Endothelial cell of hepatic sinusoid (primary cell): ENCODE results near the gene KIRREL3.

Experiments
- in situ Hi-C: cut with HindIII; loops from 2 replicates; pipeline ENCODE4 v1.10.0; 2017; ENCODE audit warnings: low sequenced_read_pairs

The KIRREL3 gene

DNA sequence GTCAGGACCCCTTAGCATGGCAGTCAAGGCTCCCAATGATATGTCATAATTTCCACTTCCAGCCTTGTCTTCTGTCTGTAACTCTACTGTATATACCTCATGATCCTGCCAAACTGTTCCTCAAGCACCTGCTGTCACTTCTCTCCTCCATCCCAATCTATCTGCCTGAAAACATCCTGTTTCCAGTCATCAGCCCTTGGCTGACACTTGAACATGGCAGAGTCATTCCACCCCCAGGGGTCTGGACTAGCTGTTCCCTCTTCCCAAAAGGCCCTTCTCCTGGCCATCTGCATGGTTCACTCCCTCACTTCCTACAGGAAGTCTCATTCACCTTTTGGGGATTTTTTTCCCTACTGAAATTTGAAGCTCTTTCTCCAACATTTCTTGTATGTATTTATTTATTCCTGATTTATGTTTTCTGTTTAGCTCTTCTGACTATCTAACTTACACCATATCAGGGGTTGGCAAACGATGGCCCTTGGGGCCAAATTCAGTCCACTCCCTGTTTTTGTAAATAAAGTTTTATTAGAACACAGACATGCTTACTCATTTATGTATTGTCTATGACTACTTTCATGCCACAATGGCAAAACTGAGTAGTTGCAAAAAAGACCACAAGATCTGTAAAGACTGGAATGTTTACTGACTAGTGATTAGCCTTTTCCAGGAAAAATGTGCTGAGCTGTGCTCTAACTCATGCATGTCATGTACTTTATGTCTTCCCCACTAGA is 278.4 kb downstream of the KIRREL3 start:
- in situ Hi-C loops = no loop called here

DNA sequence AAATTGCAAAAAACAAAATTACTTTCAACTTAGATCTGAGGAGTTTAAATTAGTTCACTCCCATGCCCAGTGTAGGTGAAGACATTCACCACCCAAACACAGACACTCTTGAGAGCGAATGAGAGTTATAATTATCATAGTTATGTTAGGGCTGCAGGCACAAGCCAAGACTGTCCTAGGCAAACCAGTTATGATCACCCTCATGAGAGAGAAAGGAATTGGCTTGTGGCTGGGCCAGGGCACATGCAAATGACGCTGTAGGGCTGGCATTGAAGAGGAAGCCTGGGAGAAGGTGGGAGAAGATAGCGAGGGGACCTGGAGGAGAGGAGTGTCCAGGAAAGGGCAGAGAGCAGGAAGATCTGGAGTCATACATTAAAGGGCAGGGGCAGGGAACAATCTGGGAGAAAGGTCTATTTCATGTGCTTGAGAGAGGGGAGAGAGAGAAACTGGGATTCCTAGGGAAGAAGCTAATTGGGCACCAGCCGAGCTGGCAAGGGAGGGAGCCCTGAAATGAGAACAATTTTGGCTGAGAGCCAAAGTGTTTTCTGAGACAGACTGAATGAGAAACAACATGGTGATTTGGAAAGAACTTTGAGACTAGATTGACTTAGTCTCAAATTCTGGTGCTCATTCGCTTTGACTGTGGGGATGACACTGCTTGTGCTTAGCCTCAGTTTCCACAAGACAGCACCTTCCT is 279.9 kb downstream of the KIRREL3 start:
- in situ Hi-C loops = no loop called here

DNA sequence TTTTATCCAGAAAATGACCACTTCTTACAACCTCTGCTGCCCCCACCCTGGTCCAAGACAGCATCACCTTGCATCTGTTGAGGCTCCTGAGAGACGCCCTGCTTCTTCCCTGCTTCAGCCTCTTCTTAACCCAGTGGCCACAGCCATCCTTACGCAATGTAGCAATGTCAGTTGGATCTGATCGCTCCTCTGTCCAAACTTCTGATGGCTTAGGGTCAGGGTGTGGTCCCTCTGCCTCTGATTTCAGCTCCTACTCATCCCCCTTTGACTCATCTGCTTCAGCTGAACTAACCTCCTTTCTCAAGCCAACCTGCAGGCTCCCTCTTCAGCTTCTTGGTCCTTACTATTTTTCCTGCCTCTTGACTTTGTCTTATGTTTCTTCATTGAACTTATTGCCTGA is 280.8 kb downstream of the KIRREL3 start:
- in situ Hi-C loops = no loop called here

DNA sequence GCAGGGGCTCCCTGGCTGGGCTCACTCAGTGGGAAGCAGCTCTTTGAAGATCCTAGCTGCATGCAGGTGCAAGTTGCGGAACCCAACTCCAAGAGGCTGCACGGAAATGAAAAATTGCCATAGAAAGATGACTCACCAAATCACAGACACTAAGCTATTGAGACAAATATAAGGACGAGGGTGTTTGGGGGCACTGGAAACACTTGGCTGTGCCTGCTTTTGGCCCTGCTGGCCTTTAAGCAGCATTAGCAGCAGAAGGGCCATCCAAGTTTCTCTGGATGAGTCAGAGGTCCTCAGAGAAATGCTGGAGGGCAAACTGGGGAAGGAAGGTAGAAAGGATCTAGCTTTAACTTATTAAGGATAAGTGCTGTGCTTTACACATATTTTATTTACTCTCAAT is 282.3 kb downstream of the KIRREL3 start:
- in situ Hi-C loops = no loop called here

DNA sequence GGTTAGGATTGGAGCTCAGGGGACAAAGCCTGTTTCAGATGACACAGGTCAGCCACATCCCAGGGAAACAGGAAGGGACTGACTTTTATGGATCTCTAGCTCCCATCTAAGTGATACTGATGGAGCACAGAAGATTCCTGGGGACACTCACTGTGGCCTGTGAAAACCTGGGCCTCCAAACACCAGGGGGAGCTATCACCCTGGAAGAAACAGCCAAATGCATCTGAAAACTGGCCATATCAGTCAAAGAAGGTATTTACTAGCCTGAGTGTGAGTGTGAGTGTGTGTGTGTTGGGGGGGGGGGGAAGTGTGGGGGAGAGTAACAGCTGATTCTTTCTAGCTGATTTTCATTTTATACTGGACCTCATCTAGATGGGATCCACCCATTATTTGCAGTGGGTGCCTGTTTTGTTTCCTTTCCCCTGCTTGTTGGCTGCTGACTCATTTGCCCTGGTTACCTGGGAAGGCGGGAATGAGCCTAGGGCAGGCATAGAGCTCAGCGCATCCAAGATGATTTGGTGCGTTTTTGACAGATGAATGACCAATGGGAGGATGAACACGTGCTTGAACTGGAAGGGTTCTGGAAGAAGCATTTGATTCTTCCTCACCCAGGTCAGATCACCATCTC is 284.0 kb downstream of the KIRREL3 start:
- in situ Hi-C loops = no loop called here

DNA sequence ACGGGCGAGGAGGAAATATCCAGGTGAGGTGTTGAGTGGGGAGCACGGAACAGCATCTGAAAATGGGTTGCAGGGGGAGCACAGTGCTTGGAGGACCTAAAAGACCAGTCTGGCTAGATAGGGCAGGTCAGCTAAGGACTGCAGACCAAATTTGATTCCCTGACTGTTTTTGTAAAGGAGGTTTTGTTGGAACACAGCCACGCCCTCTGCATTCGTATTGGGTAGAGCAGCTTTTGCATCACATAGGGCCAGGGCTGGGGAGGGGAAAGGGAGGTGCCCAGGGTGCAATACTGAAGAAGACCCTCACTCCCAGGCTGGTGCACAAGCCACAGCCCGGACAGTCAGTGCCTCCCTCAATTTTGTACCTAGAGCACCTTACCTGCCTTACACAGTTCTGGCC is 286.8 kb downstream of the KIRREL3 start:
- in situ Hi-C loops = no loop called here

DNA sequence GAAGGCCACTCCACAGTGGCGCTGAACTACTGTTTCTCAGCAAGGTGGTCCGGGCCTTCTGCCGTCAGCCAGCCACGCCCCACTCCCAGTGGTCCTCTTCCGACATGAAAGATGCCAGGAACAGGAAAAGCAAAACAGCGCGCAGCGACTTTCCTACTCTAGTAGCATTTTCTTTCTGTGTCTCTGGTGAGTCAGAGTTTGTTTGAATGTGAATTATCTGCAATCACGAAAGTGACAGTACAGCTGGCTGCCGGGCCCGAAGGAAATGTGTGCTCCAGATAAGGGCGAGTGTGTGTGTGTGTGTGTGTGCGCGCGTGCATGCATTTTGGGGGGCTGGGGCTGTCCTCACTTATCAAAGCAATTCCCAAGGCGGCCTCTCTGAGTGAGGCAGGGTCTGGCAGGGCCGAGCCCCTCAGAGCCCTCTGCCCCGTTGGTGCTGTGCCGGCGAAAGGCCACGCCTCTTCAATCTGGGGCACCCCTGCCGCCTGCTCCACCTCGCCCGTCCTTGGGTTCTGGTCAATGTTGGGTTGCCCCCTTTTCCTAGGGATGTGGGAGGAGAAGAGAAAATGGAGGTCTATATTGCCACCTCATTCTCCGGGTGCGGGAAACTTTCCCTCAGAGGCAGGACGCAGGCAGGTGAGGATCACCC is 288.5 kb downstream of the KIRREL3 start:
- in situ Hi-C loops = no loop called here

DNA sequence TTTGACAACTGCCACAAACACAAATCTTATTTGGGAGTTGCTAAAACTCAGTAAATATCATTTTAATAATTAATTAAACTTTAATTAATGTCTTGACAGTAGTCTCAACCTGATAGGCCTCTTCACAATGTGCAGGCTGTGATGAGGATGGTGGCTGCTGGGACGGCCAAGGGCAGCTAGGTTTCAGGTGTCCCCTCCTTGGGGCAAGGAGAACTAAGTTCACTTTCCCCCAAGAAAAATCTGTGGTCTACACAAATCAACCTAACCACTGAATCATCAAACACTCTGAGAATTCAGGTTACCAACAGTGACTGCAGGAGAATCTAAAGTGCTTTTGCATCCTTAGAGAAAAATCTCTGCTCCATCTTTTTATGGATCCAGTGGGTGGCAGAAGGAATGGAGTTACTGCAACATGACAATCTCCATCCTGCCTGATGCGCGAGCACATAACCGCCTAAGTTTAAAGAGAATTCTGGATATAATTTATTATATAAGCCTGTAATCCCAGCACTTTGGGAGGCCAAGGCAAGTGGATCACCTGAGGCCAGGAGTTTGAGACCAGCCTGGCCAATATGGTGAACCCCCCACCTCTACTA is 289.7 kb downstream of the KIRREL3 start:
- in situ Hi-C loops = no loop called here

DNA sequence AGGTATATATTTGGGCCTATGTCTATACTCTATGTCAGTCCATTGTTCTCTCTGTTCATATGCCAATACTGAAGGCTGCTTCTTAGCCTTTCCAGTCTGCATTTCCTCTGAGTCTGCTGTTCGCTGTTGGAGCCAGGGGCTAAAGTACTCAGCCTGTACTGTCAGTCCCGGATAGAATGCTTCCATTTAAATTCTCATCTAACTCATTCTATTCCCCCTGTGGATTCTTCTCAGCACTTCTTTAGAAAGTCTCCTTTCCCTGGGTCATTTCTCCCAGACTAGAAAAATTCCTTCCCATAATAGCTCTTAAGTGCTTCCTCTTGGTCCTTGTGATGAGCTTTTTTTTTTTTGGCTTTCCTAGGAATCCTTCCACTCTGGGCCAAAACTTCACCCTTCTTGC is 293.1 kb downstream of the KIRREL3 start:
- in situ Hi-C loops = no loop called here

DNA sequence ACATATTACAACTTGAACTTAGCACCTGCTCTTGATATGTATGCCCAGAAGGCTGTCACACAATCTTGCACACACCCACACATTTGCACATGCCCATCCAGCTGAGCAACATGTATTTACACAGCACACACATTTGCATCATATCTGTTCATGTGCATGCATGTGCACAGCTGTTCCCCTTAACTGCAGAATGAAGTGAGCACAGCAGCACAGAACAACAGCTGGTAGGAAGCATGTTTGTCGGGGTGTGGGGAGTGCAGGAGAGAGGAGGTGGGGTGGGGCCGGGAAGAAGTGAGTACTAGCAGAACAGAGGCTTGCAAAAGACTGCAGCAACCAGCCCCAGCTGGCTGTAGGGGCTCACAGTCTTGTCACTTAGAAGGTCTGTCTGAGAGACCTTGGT is 296.5 kb downstream of the KIRREL3 start:
- in situ Hi-C loops = no loop called here

DNA sequence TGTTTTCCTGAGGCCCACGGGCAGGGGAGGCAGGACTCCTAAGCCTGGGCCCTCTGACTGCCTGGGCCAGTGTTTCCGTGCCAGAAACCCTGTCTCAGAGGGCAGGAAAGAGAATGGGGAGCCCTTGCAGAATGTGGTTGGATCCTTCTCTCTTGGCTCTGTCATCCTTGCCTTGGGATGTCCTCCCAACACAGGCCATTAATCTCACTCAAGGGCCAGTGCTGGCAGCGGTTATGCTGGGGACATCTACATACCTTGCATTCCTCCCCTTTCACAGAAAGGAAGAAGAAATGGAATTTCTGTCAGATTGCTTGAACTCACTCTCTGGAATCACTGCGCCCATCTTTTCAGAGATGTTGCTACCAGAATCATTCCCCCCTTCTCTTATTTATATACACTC is 296.9 kb downstream of the KIRREL3 start:
- in situ Hi-C loops = no loop called here

DNA sequence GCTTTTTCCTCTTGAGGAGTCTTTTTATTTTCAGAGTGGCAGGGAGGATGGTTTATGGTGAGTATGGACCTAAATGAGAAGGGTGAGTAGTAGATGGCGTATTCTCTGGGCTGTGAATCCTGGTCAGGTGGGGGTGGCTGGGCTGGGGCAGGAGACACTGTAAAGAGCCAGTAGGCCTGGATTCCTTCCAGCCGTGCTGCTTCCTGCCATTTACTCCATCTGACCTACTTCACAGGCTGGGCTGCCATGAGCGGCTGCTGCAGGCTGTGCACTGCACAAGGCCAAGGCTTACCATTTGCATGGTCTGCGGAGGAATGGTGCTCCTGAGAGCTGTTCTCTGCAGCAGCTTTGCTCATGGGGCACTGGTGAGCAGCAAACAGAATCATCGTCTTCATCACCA is 297.6 kb downstream of the KIRREL3 start:
- in situ Hi-C loops = no loop called here

DNA sequence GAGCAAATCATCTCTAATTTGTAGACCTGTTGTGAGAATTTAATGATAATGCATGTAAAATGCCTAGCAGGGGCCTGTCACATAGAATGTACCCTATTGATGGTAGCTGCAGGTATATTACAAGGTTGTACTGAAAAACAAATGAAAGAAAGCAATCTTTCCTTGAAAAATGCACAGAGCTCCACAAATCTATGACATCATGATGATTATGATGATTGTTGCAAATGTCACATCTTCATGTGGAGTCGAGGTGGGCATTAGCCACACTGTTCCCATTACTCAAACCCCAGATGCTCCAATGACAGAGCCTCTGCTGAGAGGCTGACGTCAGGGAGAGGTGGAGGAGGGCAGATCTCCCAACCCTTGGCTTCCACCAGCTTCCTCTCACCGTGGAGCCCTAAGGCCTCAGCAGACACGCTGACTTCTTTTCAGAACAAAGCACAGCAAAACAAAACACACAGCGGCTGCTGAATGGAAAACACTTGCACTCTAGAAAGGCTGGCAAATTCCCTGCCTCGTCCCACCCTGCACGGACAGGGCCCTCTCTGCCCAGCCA is 298.3 kb downstream of the KIRREL3 start:
- in situ Hi-C loops = no loop called here

DNA sequence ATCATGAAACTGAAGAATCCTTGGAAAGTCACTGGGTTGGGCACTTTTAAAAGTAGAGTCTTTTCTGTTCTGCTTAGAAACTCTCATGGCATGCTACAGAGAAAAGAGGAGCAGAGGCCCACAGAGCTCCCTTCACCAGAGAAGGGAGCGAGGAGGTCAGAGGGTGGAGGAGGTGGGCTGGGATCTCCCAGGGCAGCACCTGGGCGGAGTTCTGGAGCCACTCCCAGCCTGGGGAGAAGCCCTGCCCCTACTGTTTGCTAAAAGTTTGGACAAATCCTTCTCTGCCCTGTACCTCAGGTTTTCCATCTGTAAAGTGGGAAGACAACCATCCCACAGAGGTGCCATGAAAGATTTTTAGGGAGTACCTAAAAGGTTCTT is 299.1 kb downstream of the KIRREL3 start:
- in situ Hi-C loops = no loop called here

DNA sequence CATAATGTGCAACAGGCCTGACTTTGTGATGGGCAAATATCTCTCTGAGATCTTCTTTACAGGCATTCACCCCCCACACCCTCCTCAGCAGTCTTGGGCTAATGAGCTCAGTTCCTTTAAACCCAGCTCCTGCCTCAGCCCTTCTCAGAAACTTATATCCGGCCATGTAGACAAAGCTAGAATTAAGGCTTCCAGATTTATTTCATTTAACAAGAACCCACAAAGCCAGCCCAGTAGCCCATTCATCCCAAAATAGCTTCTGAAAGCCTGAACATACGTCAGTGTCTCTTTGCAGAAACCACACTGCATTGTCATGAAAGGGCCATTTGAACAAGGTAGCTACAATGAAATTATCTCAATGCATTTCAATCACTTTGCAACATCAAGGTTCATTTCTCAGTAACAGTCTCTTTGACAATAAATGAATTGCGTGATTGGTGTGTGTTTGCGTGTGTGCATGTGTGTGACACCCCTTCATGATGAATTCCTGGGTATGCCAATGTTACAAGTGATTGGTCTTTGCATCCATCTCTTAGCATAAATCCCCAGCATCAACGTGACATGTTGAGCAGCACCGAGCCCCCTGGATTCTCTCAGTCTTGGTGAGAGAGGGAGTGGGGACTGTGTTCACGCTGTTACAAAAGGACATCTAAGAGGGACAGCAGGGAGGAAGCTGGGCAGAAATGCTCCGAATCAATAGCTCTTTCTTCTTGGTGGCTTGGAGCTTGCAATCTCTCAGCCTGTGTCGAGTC is 299.6 kb downstream of the KIRREL3 start:
- in situ Hi-C loops = no loop called here

DNA sequence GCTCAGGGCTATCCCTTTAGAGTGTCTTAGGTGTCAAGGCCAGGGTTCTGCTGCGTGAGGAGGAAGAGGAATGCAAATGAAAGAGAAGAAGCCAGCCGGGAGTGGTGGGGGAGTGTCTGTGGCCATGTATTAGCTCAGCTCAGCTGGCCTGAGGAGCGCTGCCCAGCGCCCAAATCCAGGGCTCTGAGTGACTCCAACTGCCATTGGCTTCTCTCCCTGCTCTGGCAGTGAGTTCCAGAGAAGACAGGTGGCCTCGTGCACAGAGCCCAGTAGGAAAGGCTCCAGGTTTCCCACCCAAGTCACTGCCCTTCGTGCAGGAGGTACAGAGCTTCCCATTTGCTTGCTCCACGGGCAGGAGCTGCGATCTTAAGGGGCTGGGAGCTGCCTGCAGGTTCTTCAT is 302.0 kb downstream of the KIRREL3 start:
- in situ Hi-C loops = no loop called here

DNA sequence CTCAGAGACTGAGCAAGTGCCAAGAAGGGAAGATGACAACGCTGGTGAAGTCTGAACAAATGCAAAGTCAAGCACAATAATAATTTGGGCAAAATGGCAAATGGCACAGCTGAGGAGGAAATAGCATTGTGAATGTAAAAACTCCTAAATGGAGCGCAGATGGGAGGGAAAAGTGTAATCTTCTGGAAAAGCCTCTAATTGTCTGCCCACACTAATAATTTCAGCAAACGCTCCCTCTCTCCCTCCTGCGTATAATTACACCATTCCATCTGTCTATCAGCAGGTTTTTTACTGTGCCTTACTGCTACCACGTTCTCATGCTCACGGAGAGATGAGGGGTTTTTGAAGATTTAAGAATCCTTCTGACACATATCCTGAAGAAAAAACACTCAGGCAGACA is 302.6 kb downstream of the KIRREL3 start:
- in situ Hi-C loops = no loop called here

DNA sequence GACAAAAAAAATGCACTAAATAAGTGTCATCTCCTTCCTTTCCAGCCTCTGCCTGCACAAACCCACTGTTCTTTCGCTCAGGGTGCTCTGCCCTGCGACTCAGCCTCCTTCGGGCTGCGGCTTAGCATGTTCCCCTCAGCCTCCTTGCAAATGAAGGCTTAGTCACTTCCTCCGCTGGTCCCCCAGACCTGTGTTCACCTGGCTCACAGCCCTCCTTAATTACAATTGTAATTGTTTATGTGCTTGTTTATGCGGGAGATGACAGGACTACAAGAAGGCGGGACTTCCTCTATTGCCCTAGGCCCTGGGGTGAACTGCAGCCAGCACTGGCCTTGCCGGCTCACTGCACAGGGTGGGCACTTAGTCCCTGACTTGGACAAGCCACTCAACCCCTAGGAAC is 303.6 kb downstream of the KIRREL3 start:
- in situ Hi-C loops = no loop called here

DNA sequence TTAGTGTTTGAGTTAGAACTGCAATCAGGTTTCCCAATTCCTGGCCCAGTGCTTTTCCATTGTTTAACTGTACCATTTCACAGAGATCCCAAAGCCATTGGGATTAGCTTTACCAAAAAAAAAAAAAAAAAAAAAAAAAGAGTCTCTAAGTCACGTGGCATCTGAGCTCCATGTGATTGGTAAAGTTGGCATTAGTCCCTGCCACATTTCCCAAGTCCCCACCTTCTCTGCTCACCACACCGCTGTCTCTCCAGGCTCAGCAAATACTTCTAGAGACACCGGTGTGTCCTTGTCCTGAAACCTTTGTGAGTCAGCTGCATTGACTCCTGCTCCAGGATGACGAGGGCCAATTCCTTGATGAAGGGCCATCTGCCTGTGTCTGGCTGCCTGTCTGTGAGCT is 305.3 kb downstream of the KIRREL3 start:
- in situ Hi-C loops = no loop called here

DNA sequence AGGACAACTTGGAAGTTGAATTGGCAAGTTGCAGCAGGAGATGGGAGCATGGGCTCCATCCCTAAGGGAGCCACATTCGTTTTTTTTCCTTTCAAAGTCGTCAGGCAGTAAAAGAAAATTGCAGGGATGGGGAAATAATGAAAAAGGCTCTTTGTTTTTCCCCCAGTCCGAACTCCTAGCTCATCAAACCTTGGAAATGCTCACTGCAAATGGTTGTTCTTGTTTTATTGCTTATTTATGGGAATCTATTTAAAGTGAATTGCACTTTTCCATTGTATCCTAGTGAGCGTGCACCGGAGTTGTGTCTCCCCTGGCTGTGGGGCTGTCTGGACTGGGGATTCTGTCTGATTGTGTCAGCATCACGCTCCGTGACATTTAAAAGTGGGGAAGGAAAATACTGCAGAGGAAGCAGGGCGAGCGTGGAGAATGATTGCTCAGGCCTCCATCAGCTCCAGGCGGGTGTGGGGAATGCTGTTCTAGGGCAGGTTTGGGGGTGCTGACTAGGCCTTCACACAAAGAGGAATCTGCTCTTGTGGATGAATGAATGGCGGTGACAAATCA is 306.4 kb downstream of the KIRREL3 start:
- in situ Hi-C loops = no loop called here
